ENCODE data around the gene MORC2. TPM values are rescaled to one million over a fixed set of nuclear protein-coding genes. Genes with fewer than 3 reads are reported as not detected.

Gene MORC2
- total and polyA plus RNA-seq, 9 of the 15 experiments (the other 6 are each of a cell fraction or from before 2014, with no cell fraction given) = 3.3 to 34.7 (median 16.7) TPM

DNA sequence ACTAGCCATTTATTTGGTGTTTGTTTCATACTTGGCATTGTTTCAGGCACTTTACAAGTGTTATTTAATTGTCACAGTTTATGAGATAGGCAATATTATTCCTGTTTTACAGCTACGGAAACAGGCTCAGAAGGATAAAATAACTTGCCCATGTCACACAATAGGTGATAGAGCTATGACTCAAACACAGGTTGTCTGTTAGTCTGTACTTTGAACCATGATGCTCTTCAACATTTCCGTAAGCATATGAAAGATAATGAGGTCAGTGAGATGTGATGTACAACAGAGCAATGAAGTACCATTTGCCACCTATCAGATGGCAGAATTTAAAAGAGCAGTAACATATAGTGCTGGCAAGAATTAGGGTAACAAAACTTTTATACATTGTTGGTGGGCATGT is 15.7 kb upstream of the MORC2 start:
- CTCF ChIA-PET (ENCODE audit: low intra/inter-chr PET ratio) = no interaction called here
- Histone ChIP-seq H3K4me2 (ENCODE audit: insufficient read depth, low read length) (no peak overlapping the region), H3K79me2 (ENCODE audit: control insufficient read depth, insufficient read depth, low read length) (no peaks in the 10 kb centered on the region), H3K36me3 (ENCODE audit: control insufficient read depth, insufficient read depth, low read length) (no peaks in the 10 kb centered on the region), H2AFZ (ENCODE audit: low read depth, low read length) (no peak overlapping the region), H3K4me3 (no peak overlapping the region), H3K9me3 (replicated peaks; ENCODE audit: control insufficient read depth, insufficient read depth, low read depth, low read length) (no peaks in the 10 kb centered on the region), H3K4me1 (replicated peaks in 1 of 2; ENCODE audit: control insufficient read depth in 2 of 2, insufficient read depth in 2 of 2, low read length in 2 of 2) (no peaks in the 10 kb centered on the region), H4K20me1 (replicated peaks; ENCODE audit: control insufficient read depth, insufficient read depth, low read length) (no peaks in the 10 kb centered on the region), H3K9me1 (ENCODE audit: control insufficient read depth, insufficient read depth, low read length) (no peaks in the 10 kb centered on the region), H3K9ac (ENCODE audit: insufficient read depth in 1 of 2, low read depth in 2 of 2, low read length in 2 of 2) (no peak overlapping the region), H3K27me3 (ENCODE audit: control insufficient read depth in 2 of 2, insufficient read depth in 2 of 2, low read length in 2 of 2) (no peaks in the 10 kb centered on the region; a peak in 2 of 5 replicates), H3K27ac (ENCODE audit: extremely low read depth, low read depth, low read length) (no peak overlapping the region)
- no TSS peak for BruUV-seq (replicated peaks)
- TF ChIP-seq SMAD1 (IDR thresholded peaks at IDR 0.05; ENCODE audit: low read depth, low read length, partially characterized antibody) = no peak
- TF ChIP-seq CXXC5 (CRISPR knock-in tag; IDR thresholded peaks at IDR 0.05) = no peak
- TF ChIP-seq, protein P1, sequence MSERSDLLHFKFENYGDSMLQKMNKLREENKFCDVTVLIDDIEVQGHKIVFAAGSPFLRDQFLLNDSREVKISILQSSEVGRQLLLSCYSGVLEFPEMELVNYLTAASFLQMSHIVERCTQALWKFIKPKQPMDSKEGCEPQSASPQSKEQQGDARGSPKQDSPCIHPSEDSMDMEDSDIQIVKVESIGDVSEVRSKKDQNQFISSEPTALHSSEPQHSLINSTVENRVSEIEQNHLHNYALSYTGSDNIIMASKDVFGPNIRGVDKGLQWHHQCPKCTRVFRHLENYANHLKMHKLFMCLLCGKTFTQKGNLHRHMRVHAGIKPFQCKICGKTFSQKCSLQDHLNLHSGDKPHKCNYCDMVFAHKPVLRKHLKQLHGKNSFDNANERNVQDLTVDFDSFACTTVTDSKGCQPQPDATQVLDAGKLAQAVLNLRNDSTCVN (CRISPR knock-in tag; IDR thresholded peaks at IDR 0.05) = no peak
- TF ChIP-seq, protein P2, sequence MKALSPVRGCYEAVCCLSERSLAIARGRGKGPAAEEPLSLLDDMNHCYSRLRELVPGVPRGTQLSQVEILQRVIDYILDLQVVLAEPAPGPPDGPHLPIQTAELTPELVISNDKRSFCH (CRISPR knock-in tag; IDR thresholded peaks at IDR 0.05) = no peak
- TF ChIP-seq, protein P2 (tag; IDR thresholded peaks at IDR 0.05) = no peak
- no peak for TF ChIP-seq ZNF57 (CRISPR knock-in tag; IDR thresholded peaks at IDR 0.05)
- TF ChIP-seq NELFE (IDR thresholded peaks at IDR 0.05; ENCODE audit: insufficient read depth, insufficient read length) = no peak
- TF ChIP-seq SMARCC2 (IDR thresholded peaks at IDR 0.05; ENCODE audit: low read depth) = no peak
- TF ChIP-seq CREB3L1 (IDR thresholded peaks at IDR 0.05; ENCODE audit: borderline replicate concordance, low read depth) = no peak
- TF ChIP-seq HNRNPUL1 (IDR thresholded peaks at IDR 0.05; ENCODE audit: low read length) = no peak
- TF ChIP-seq, protein P3, sequence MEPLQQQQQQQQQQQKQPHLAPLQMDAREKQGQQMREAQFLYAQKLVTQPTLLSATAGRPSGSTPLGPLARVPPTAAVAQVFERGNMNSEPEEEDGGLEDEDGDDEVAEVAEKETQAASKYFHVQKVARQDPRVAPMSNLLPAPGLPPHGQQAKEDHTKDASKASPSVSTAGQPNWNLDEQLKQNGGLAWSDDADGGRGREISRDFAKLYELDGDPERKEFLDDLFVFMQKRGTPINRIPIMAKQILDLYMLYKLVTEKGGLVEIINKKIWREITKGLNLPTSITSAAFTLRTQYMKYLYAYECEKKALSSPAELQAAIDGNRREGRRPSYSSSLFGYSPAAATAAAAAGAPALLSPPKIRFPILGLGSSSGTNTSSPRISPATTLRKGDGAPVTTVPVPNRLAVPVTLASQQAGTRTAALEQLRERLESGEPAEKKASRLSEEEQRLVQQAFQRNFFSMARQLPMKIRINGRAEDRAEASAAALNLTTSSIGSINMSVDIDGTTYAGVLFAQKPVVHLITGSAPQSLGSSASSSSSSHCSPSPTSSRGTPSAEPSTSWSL (CRISPR knock-in tag; IDR thresholded peaks at IDR 0.05; ENCODE audit: borderline replicate concordance) = no peak
- no peak for TF ChIP-seq NFRKB (IDR thresholded peaks at IDR 0.05; ENCODE audit: low read depth)
- TF ChIP-seq ZNF583 (CRISPR knock-in tag; IDR thresholded peaks at IDR 0.05) = no peak
- TF ChIP-seq NCOA1 (IDR thresholded peaks at IDR 0.05; ENCODE audit: low read depth) = no peak
- no peak for TF ChIP-seq ERF (CRISPR knock-in tag; IDR thresholded peaks at IDR 0.05)
- DNase-seq (ENCODE audit: extremely low read depth in 1 of 4, low spot score in 3 of 4) (no peak), FAIRE-seq (no peak), ATAC-seq (no peak)
- 36% methylated on average over 2 of the region's 2 CpGs for WGBS (ENCODE audit: insufficient coverage, low coverage, missing lambda C conversion rate)
- in situ Hi-C loops (cut with MboI) = no loop called here
- POLR2A ChIA-PET = no interaction called here
- intact Hi-C loops (cut with micrococcal nuclease) = no loop called here

All from K562 (cell line).